Right lobe of liver (tissue), 6 donors: Measurements from ENCODE around the gene HOXB8. TPM values are rescaled to one million over a fixed set of nuclear protein-coding genes. Genes with fewer than 3 reads are reported as not detected.
A peak's percentile ranks its signal among the peaks of the same experiment; 100 is the strongest.

Experiments used
- ATAC-seq, 4 donors: fragments of 200-7000 bp; cut with Tn5 transposase; one replicate each; pipeline ENCODE4 v1.9.1; 2020; ENCODE audit warnings: mild to moderate bottlenecking in 4 of 4, moderate library complexity in 4 of 4
- DNase-seq, 3 donors: peaks; one replicate each; pipeline ENCODE4 v3.0.0-alpha.2; 2020
- H3K27ac ChIP-seq, 3 donors: fragments of 200-600 bp; one replicate each; pipeline ENCODE4 v1.8.0; 2022
- H3K27me3 ChIP-seq, 2 donors: fragments of 200-600 bp; one replicate each; pipeline ENCODE4 v1.8.0; 2022
- H3K36me3 ChIP-seq, 4 donors: fragments of 200-600 bp; sonication (generic) in 1 of 4; one replicate each; pipeline versions ENCODE4 v1.5.1 to v1.8.0; 2017 to 2022; ENCODE audit warnings: control low read depth in 1 of 4
- H3K4me1 ChIP-seq, 4 donors: fragments of 200-600 bp; sonication (generic) in 1 of 4; one replicate each; pipeline versions ENCODE4 v1.5.1 to v1.8.0; 2017 to 2022; ENCODE audit warnings: control low read depth in 1 of 4
- H3K4me3 ChIP-seq, 3 donors: fragments of 200-600 bp; one replicate each; pipeline ENCODE4 v1.8.0; 2022
- H3K9me3 ChIP-seq, 4 donors: fragments of 200-600 bp; sonication (generic) in 1 of 4; one replicate each; pipeline versions ENCODE4 v1.5.1 to v1.8.0; 2017 to 2022; ENCODE audit warnings: control low read depth in 1 of 4
- CTCF ChIP-seq, 4 donors: fragments of 200-600 bp in 3 of 4; fragments of 450-650 bp in 1 of 4; IDR thresholded peaks; one replicate each; pipeline versions ENCODE4 v1.5.1 to v1.8.0; 2016 to 2022; ENCODE audit warnings: antibody characterized with exemption in 4 of 4, mild to moderate bottlenecking in 2 of 4
- POLR2A ChIP-seq: fragments of 450-650 bp; IDR thresholded peaks from one replicate; pipeline ENCODE4 v1.6.1; 2017; ENCODE audit warnings: antibody characterized with exemption, mild to moderate bottlenecking
- WGBS: methylation state at CpG from one replicate; pipeline ENCODE4 v1.1.6; 2018; ENCODE audit warnings: low coverage, low lambda C conversion rate; ENCODE audit not compliant: insufficient coverage; ENCODE audit errors: missing lambda C conversion rate; 5-methylcytosine and 5-hydroxymethylcytosine counted together
- intact Hi-C, 2 donors: fragments of 100-400 bp; cut with DNase I; formaldehyde crosslinking; loops; one replicate each; pipeline versions ENCODE4 v1.11.2 to v1.14.1; 2022
- total RNA-seq, 6 experiments: library from RNA; depleted of rRNA in 2 of 6; stranded (reverse); fragments of >200 nt in 2 of 6; fragmentation: NEBNext Ultra II Directional in 3 of 6; extraction: Animal tissue kit (Norgen Biotek cat#: 25700) in 3 of 6; gene quantifications; one replicate each; pipeline versions ENCODE4 v1.1.0 to v1.2.4, GENCODE V29; 2016 to 2023
- donor health status: DM: no; HTN: yes; CAD: no.
- donor health status: DM: no; HTN: no; CAD: no.
- donor health status: DM: no; HTN: no; CAD: no.
- donor health status: DM: no; HTN: yes; CAD: no.
- donor health status: DM: no; HTN: yes; CAD: no.

The HOXB8 gene
- total RNA-seq, 6 experiments from 2014 or later = not detected

GRCh38 chr17:48647963-48648245, 32.8 kb upstream of the HOXB8 start:
- H3K4me1 ChIP-seq = no peaks in the 10 kb centered on the region
- WGBS = 29% methylated on average over 1 of the region's 1 CpG
- no peak overlapping the region for H3K27ac ChIP-seq
- H3K27me3 ChIP-seq = peaks cover 14 to 32% of the 10 kb centered on the region in 2 donors
- H3K4me3 ChIP-seq = no peak overlapping the region
- H3K36me3 ChIP-seq = no peaks in the 10 kb centered on the region
- ATAC-seq (no peak), DNase-seq (no peak)
- H3K9me3 ChIP-seq = no peaks in the 10 kb centered on the region
- TF ChIP-seq CTCF (IDR thresholded peaks at IDR 0.05) (no peak), POLR2A (no peak)
- intact Hi-C loops = no loop called here

- H3K36me3 ChIP-seq = no peaks in the 10 kb centered on the region
- H3K27ac ChIP-seq = no peak overlapping the region
- WGBS = 2% methylated on average over 18 of the region's 30 CpGs
- H3K4me3 ChIP-seq = peak overlapping the region in 2 of 3 donors; percentile 14 to 21
- intact Hi-C loops = no loop called here
- ATAC-seq = peak in 2 of 4 donors; percentile 37 to 40
- no peak for DNase-seq
- H3K4me1 ChIP-seq = no peaks in the 10 kb centered on the region
- no peaks in the 10 kb centered on the region for H3K9me3 ChIP-seq
- H3K27me3 ChIP-seq = peaks cover 14 to 32% of the 10 kb centered on the region in 2 donors
- TF ChIP-seq CTCF (IDR thresholded peaks at IDR 0.05) (no peak), POLR2A (no peak)
Measured at GRCh38 chr17:48647103-48647962, 32.2 kb upstream of the HOXB8 start.

- Histone ChIP-seq H3K4me1 (no peaks in the 10 kb centered on the region), H3K27ac (no peak overlapping the region), H3K4me3 (no peak overlapping the region), H3K9me3 (no peaks in the 10 kb centered on the region), H3K36me3 (no peaks in the 10 kb centered on the region), H3K27me3 (peaks cover 20 to 35% of the 10 kb centered on the region in 2 donors)
- WGBS = 4% methylated on average over 36 of the region's 80 CpGs
- intact Hi-C loops = no loop called here
- TF ChIP-seq POLR2A (no peak), CTCF (IDR thresholded peaks at IDR 0.05) (no peak)
- DNase-seq (no peak), ATAC-seq (peak in 1 of 4 donors; percentile 12)
Measured at GRCh38 chr17:48646183-48647102, 31.4 kb upstream of the HOXB8 start.

- no peaks in the 10 kb centered on the region for H3K9me3 ChIP-seq
- intact Hi-C loops = no loop called here
- H3K27ac ChIP-seq = no peak overlapping the region
Measured at GRCh38 chr17:48645639-48646182, 30.6 kb upstream of the HOXB8 start.

More at GRCh38 chr17:48645639-48646182, 30.6 kb upstream of the HOXB8 start:
- Histone ChIP-seq H3K36me3 (no peaks in the 10 kb centered on the region), H3K27me3 (peaks cover 20 to 35% of the 10 kb centered on the region in 2 donors), H3K4me3 (no peak overlapping the region), H3K4me1 (no peaks in the 10 kb centered on the region)
- ATAC-seq (no peak), DNase-seq (no peak)
- WGBS = 30% methylated on average over 8 of the region's 14 CpGs
- TF ChIP-seq POLR2A = no peak
- TF ChIP-seq CTCF (IDR thresholded peaks at IDR 0.05) = no peak
